OCI-LY1 (cell line): ENCODE results near the gene SUSD1.

Source experiments
- H2AFZ ChIP-seq: fragments of 200-600 bp; sonication (generic), shearing (Covaris generic); 2 replicates; pipeline ENCODE4 v1.6.0; 2014; ENCODE audit warnings: antibody characterized with exemption, mild to moderate bottlenecking, low read length
- H3F3A ChIP-seq: fragments of 200-600 bp; sonication (generic), shearing (Covaris generic); 2 replicates; pipeline ENCODE4 v1.6.0; 2014; ENCODE audit warnings: mild to moderate bottlenecking, antibody characterized with exemption, low read length, moderate library complexity; ENCODE audit not compliant: insufficient read depth
- H3K27ac ChIP-seq: fragments of 200-600 bp; sonication (generic); 2 replicates; pipeline ENCODE4 v1.5.1; 2014; ENCODE audit warnings: low read length, mixed run types, mild to moderate bottlenecking, low read depth; ENCODE audit not compliant: poor library complexity, severe bottlenecking
- H3K27me3 ChIP-seq: fragments of 200-600 bp; sonication (generic); 2 replicates; pipeline ENCODE4 v1.6.0; 2014; ENCODE audit warnings: antibody characterized with exemption, mild to moderate bottlenecking, low read length, moderate library complexity; ENCODE audit not compliant: insufficient read depth
- H3K36me3 ChIP-seq: fragments of 200-600 bp; sonication (generic); 2 replicates; pipeline ENCODE4 v1.6.1; 2014; ENCODE audit warnings: mild to moderate bottlenecking, antibody characterized with exemption, low read length, moderate library complexity, mixed read lengths; ENCODE audit not compliant: insufficient read depth
- H3K4me1 ChIP-seq: fragments of 200-600 bp; sonication (generic); 2 replicates; pipeline ENCODE4 v1.5.1; 2014; ENCODE audit warnings: mild to moderate bottlenecking, low read length, moderate library complexity; ENCODE audit not compliant: insufficient read depth, severe bottlenecking
- H3K4me2 ChIP-seq: fragments of 200-600 bp; sonication (generic), shearing (Covaris generic); 2 replicates; pipeline ENCODE4 v1.6.1; 2014; ENCODE audit warnings: low read length
- H3K4me3 ChIP-seq: fragments of 200-600 bp; sonication (generic); 2 replicates; pipeline ENCODE4 v1.5.1; 2014; ENCODE audit warnings: low read length, low read depth, mild to moderate bottlenecking, mixed read lengths; ENCODE audit not compliant: poor library complexity, severe bottlenecking
- H3K79me2 ChIP-seq: fragments of 200-600 bp; shearing (Covaris generic); 2 replicates; pipeline ENCODE4 v1.6.1; 2016; ENCODE audit warnings: mixed run types, low read length, mixed read lengths; ENCODE audit not compliant: insufficient read depth
- H3K9ac ChIP-seq: fragments of 200-600 bp; sonication (generic), shearing (Covaris generic); 2 replicates; pipeline ENCODE4 v1.6.1; 2014; ENCODE audit warnings: mild to moderate bottlenecking, low read length, mixed read lengths
- H3K9me2 ChIP-seq: fragments of 200-600 bp; sonication (generic), shearing (Covaris generic); 2 replicates; pipeline ENCODE4 v1.6.1; 2014; ENCODE audit warnings: low read depth, mild to moderate bottlenecking, low read length, mixed read lengths
- H3K9me3 ChIP-seq: fragments of 200-600 bp; shearing (Covaris generic); 2 replicates; pipeline ENCODE4 v1.6.1; 2014; ENCODE audit warnings: low read length, mixed read lengths
- H4K20me1 ChIP-seq: fragments of 200-600 bp; sonication (generic), shearing (Covaris generic); 2 replicates; pipeline ENCODE4 v1.6.0; 2016; ENCODE audit warnings: mild to moderate bottlenecking, low read length; ENCODE audit not compliant: insufficient read depth
- EZH2 ChIP-seq: fragments of 200-600 bp; sonication (generic), shearing (Covaris generic); IDR thresholded peaks from 2 replicates; pipeline ENCODE4 v1.8.0; 2017; ENCODE audit warnings: borderline replicate concordance, mixed run types, mild to moderate bottlenecking, antibody characterized with exemption, low read length, moderate library complexity, mixed read lengths
- TF ChIP-seq, protein P1 (sequence below): fragments of 200-600 bp; sonication (generic), shearing (Covaris generic); IDR thresholded peaks from 2 replicates; pipeline ENCODE4 v1.5.1; 2017; ENCODE audit warnings: mild to moderate bottlenecking, antibody characterized with exemption, low read length, moderate library complexity, mixed read lengths

SUSD1 gene

DNA sequence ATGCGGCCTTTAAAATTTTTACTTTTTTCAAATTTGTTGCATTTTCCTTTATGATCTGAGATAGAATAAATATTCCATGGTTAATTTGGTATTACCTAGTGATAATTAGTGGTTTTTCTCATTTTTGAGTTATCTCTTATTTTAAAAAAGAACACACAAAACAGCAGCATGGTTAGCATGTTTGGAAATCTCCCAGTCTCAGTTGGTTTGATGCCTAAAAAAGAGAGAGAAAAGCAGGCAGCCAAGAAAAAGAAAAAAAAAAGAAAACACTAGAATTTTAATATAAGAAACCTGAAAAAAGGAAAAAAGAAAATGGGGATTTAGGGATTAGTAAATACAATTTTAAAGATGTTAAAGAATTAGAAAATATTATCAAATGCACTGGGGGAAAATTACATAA lies 15.3 kb downstream of the SUSD1 start:
- no peak overlapping the region for H2AFZ ChIP-seq
- H3K27ac ChIP-seq, result no peak overlapping the region

DNA sequence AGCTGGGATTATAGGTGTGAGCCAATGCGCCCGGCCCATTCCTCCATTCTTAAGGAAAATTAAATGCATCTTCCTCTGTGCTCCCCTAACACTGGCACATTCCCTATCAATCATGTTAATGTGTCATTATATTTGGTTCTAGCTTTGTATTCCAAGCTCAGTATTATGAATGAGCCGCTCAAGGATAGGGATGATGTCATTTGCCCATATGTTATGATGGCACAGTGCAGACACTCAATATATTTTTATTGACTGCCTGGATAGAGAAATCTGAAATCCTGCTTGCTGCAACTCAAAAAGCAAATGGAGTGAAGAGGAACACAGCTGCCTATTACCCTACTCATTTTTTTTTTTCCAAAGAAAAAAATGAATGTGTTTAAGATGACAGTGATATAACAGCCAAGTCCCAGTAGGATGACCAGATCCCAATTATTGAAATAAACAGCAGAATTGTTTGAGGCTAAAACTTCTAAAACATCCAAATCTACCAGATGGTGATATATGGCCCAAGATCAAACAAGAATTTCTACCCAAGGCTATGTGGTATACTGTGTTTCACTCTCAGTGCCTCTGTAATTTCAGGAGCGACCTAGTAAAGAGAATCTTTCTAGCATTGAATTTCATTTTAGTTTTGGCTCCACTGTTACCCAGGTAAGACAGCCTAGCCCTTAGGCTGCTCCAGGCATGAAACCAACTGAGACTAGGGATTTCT lies 16.3 kb downstream of the SUSD1 start:
- no peaks in the 10 kb centered on the region for H3F3A ChIP-seq
- no peak overlapping the region for H2AFZ ChIP-seq
- no peak overlapping the region for H3K4me2 ChIP-seq
- H3K4me1 ChIP-seq, result peaks cover 14% of the 10 kb centered on the region
- no peaks in the 10 kb centered on the region for H3K27me3 ChIP-seq
- H3K79me2 ChIP-seq, result no peaks in the 10 kb centered on the region
- no peaks in the 10 kb centered on the region for H3K9me3 ChIP-seq
- TF ChIP-seq EZH2, result no peak
- TF ChIP-seq, protein P1, sequence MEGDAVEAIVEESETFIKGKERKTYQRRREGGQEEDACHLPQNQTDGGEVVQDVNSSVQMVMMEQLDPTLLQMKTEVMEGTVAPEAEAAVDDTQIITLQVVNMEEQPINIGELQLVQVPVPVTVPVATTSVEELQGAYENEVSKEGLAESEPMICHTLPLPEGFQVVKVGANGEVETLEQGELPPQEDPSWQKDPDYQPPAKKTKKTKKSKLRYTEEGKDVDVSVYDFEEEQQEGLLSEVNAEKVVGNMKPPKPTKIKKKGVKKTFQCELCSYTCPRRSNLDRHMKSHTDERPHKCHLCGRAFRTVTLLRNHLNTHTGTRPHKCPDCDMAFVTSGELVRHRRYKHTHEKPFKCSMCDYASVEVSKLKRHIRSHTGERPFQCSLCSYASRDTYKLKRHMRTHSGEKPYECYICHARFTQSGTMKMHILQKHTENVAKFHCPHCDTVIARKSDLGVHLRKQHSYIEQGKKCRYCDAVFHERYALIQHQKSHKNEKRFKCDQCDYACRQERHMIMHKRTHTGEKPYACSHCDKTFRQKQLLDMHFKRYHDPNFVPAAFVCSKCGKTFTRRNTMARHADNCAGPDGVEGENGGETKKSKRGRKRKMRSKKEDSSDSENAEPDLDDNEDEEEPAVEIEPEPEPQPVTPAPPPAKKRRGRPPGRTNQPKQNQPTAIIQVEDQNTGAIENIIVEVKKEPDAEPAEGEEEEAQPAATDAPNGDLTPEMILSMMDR, result no peak
- H3K9me2 ChIP-seq, result no peaks in the 10 kb centered on the region
- no peaks in the 10 kb centered on the region for H3K36me3 ChIP-seq
- no peak overlapping the region for H3K27ac ChIP-seq
- H4K20me1 ChIP-seq, result no peaks in the 10 kb centered on the region
- no peak overlapping the region for H3K4me3 ChIP-seq
- no peak overlapping the region for H3K9ac ChIP-seq

More for the DNA sequence above, 15.3 kb downstream of the SUSD1 start:
- no peaks in the 10 kb centered on the region for H3K36me3 ChIP-seq
- H3K4me2 ChIP-seq, result no peak overlapping the region
- H3K9ac ChIP-seq, result no peak overlapping the region
- no peaks in the 10 kb centered on the region for H4K20me1 ChIP-seq
- TF ChIP-seq, protein P1, result no peak
- no peak for TF ChIP-seq EZH2
- H3K9me2 ChIP-seq, result no peaks in the 10 kb centered on the region
- H3K79me2 ChIP-seq, result no peaks in the 10 kb centered on the region
- no peaks in the 10 kb centered on the region for H3K9me3 ChIP-seq
- H3K4me1 ChIP-seq, result peaks cover 14% of the 10 kb centered on the region
- no peak overlapping the region for H3K4me3 ChIP-seq
- H3K27me3 ChIP-seq, result no peaks in the 10 kb centered on the region
- H3F3A ChIP-seq, result no peaks in the 10 kb centered on the region

DNA sequence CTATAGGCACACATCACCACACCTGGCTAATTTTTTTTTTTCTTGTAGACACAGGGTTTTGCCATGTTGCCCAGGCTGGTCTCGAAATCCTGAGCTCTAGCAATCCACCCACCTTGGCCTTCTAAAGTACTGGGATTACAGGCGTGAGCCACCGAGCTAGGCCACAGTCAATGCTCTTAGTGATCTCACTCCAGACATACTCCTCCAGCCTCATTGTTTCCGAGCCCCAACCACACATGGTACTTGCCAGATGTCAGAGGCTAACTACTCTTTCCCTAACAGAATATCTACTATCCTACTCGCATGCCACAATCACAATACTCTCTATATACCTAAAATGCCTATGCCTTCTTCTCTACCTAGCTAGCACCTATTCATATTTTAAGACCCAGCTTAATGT lies 17.1 kb downstream of the SUSD1 start:
- Histone ChIP-seq H3K4me2 (no peak overlapping the region), H3K27ac (no peak overlapping the region), H3K9ac (no peak overlapping the region)

More for the DNA sequence above, 17.1 kb downstream of the SUSD1 start:
- Histone ChIP-seq H3F3A (no peaks in the 10 kb centered on the region), H2AFZ (no peak overlapping the region), H3K79me2 (no peaks in the 10 kb centered on the region), H3K4me3 (no peak overlapping the region), H3K27me3 (no peaks in the 10 kb centered on the region), H4K20me1 (no peaks in the 10 kb centered on the region), H3K9me2 (no peaks in the 10 kb centered on the region), H3K9me3 (no peaks in the 10 kb centered on the region), H3K36me3 (no peaks in the 10 kb centered on the region), H3K4me1 (peaks cover 11% of the 10 kb centered on the region)
- TF ChIP-seq EZH2, result no peak
- TF ChIP-seq, protein P1, result no peak
